Heart left ventricle (tissue), 16 donors: ENCODE results near the gene ID1. TPM values are rescaled to one million over a fixed set of nuclear protein-coding genes. Genes with fewer than 3 reads are reported as not detected.
A peak's percentile ranks its signal among the peaks of the same experiment; 100 is the strongest.
"Not testable (repeated sequence)": the region's sequence is repeated elsewhere in the genome, so short reads cannot be mapped to it uniquely, and the experiment has no call there.

Experiments used
- ATAC-seq, 4 donors: fragments of 200-7000 bp; cut with Tn5 transposase; one replicate each; pipeline ENCODE4 v1.9.1; 2020 to 2022; ENCODE audit warnings: moderate library complexity in 4 of 4, mild to moderate bottlenecking in 3 of 4, moderate number of reproducible peaks in 1 of 4
- DNase-seq, 5 donors: peaks; one replicate each; pipeline ENCODE4 v3.0.0-alpha.2; 2020
- H3K27ac ChIP-seq, 12 donors: fragments of 200-600 bp; sonication (generic) in 4 of 12; one replicate each; pipeline versions ENCODE4 v1.5.0 to v1.8.0; 2016 to 2022; ENCODE audit warnings: mild to moderate bottlenecking in 2 of 12
- H3K27me3 ChIP-seq, 9 donors: fragments of 200-600 bp; sonication (generic) in 2 of 9; one replicate each; pipeline versions ENCODE4 v1.5.1 to v1.8.0; 2016 to 2022; ENCODE audit warnings: mild to moderate bottlenecking in 3 of 9
- H3K36me3 ChIP-seq, 9 donors: fragments of 200-600 bp; sonication (generic) in 2 of 9; one replicate each; pipeline versions ENCODE4 v1.5.0 to v1.8.0; 2018 to 2022; ENCODE audit warnings: mild to moderate bottlenecking in 2 of 9
- H3K4me1 ChIP-seq, 12 donors: fragments of 200-600 bp; sonication (generic) in 4 of 12; one replicate each; pipeline versions ENCODE4 v1.5.0 to v1.8.0; 2016 to 2022; ENCODE audit warnings: mild to moderate bottlenecking in 3 of 12
- H3K4me3 ChIP-seq, 12 donors: fragments of 200-600 bp; sonication (generic) in 4 of 12; one replicate each; pipeline versions ENCODE4 v1.5.0 to v1.8.0; 2017 to 2022; ENCODE audit warnings: mild to moderate bottlenecking in 9 of 12, moderate library complexity in 4 of 12
- H3K9me3 ChIP-seq, 12 donors: fragments of 200-600 bp; sonication (generic) in 4 of 12; one replicate each; pipeline versions ENCODE4 v1.5.0 to v1.8.0; 2016 to 2022; ENCODE audit warnings: mild to moderate bottlenecking in 1 of 12
- POLR2A ChIP-seq, 2 donors: fragments of 450-650 bp; IDR thresholded peaks; one replicate each; pipeline ENCODE4 v1.6.1; 2017; ENCODE audit warnings: antibody characterized with exemption in 2 of 2, mild to moderate bottlenecking in 2 of 2, moderate library complexity in 2 of 2
- WGBS, 4 donors: extraction: QIAGEN DNeasy Blood & Tissue Kit in 2 of 4; methylation state at CpG; one replicate each; pipeline versions ENCODE4 v1.1.5 to v1.1.7; 2013 to 2018; 5-methylcytosine and 5-hydroxymethylcytosine counted together
- intact Hi-C, 10 donors: fragments of 100-400 bp; cut with DNase I; formaldehyde crosslinking; loops; one replicate each; pipeline versions ENCODE4 v1.11.1 to v1.14.2; 2022
- polyA plus RNA-seq, 2 donors: library from polyadenylated mRNA; stranded (reverse); fragments of 200-250 nt; gene quantifications; one replicate each; pipeline ENCODE4 v1.2.3, GENCODE V29; 2013
- total RNA-seq, 9 donors: library from RNA; depleted of rRNA in 2 of 9; stranded (reverse); fragments of >200 nt in 2 of 9; fragmentation: NEBNext Ultra II Directional in 3 of 9; extraction: Animal tissue kit (Norgen Biotek cat#: 25700) in 3 of 9; gene quantifications; one replicate each; pipeline versions ENCODE4 v1.1.0 to v1.2.4, GENCODE V29; 2016 to 2023
- TF ChIP-seq, protein P1 (sequence below), 12 donors: fragments of 200-600 bp; sonication (generic) in 4 of 12; IDR thresholded peaks; one replicate each; pipeline versions ENCODE4 v1.5.0 to v1.8.0; 2018 to 2022; ENCODE audit warnings: antibody characterized with exemption in 12 of 12, mild to moderate bottlenecking in 5 of 12
- donor health status: ischemic (EF 13 %, LVEDD 7.1; RV severe dilation, severe dysfunction).
- donor health status: healthy with polysubstance abuse.
- donor health status: DM: no; HTN: yes; CAD: no.
- donor health status: DM: no; HTN: no; CAD: no.
- donor health status: ischemic (EF 25% LVEDD 6.9; RV normal size, moderate dysfunction).
- donor health status: ischemic (EF 25% LVEDD 5.7; RV mildly dilated, moderate dysfunction).
- donor health status: healthy.
- donor health status: DM: yes; HTN: yes; CAD: no.
- donor health status: ischemic (EF 35%, LVEDD 5.7; RV mildly dilated, moderate dysfunction).
- donor health status: nonischemic (EF 11% LVEDD 7.7; RV severe dilation, severe dysfunction).
- donor health status: DM: yes; HTN: yes; CAD: no.
- donor health status: PGD.
- donor health status: ischemic (EF 29% LVEDD 5.4; RV normal size, mild dysfunction).
- donor health status: nonischemic (EF 23%, LVEDD 6.1; RV moderate dilation, normal function).

The ID1 gene
- total and polyA plus RNA-seq, 11 donors = 72.4 to 619 (median 140) TPM

- DNase-seq (no peak), ATAC-seq (no peak)
- H3K9me3 ChIP-seq = peaks cover 0 to 3% (median 0%) of the 10 kb centered on the region in 12 donors
- peak overlapping the region; percentile 81 to 98 (median 89) for H3K27ac ChIP-seq
- peaks cover 0 to 17% (median 0%) of the 10 kb centered on the region in 9 donors for H3K36me3 ChIP-seq
- H3K4me3 ChIP-seq = peak overlapping the region; percentile 26 to 66 (median 55)
- H3K4me1 ChIP-seq = peaks cover 0 to 50% (median 33%) of the 10 kb centered on the region in 12 donors
- WGBS, 4 donors = 33 to 40% (median 37%) methylated on average over 19 of the region's 19 CpGs
- no peaks in the 10 kb centered on the region for H3K27me3 ChIP-seq
- TF ChIP-seq, protein P1, sequence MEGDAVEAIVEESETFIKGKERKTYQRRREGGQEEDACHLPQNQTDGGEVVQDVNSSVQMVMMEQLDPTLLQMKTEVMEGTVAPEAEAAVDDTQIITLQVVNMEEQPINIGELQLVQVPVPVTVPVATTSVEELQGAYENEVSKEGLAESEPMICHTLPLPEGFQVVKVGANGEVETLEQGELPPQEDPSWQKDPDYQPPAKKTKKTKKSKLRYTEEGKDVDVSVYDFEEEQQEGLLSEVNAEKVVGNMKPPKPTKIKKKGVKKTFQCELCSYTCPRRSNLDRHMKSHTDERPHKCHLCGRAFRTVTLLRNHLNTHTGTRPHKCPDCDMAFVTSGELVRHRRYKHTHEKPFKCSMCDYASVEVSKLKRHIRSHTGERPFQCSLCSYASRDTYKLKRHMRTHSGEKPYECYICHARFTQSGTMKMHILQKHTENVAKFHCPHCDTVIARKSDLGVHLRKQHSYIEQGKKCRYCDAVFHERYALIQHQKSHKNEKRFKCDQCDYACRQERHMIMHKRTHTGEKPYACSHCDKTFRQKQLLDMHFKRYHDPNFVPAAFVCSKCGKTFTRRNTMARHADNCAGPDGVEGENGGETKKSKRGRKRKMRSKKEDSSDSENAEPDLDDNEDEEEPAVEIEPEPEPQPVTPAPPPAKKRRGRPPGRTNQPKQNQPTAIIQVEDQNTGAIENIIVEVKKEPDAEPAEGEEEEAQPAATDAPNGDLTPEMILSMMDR (IDR thresholded peaks at IDR 0.05) = no peak
- no peak for TF ChIP-seq POLR2A (IDR thresholded peaks at IDR 0.05)
- intact Hi-C loops = loop anchor here in 7 of 10 donors (1.0 to 10.0 kb wide), 7 partner anchors 14 to 149 kb away; partner anchors contain the start of genes ID1 (in 4 of the 7) and BCL2L1 (in 3 of the 7)
Measured at GRCh38 chr20:31573555-31574321, 31.4 kb upstream of the ID1 start.

GRCh38 chr20:31574986-31575385, 30.1 kb upstream of the ID1 start:
- DNase-seq, H3K27me3 ChIP-seq, H3K36me3 ChIP-seq, H3K9me3 ChIP-seq, H3K4me3 ChIP-seq, ATAC-seq: not testable (repeated sequence)
- 92 to 98% (median 96%) methylated on average over 10 of the region's 10 CpGs for WGBS, 4 donors
- intact Hi-C loops = loop anchor here in 4 of 10 donors (5.0 to 10.0 kb wide), 2 partner anchors 140 to 147 kb away; partner anchors contain the start of gene BCL2L1 (in 3 of the 4)
- peak overlapping the region in 1 of 12 donors; percentile 94 for H3K27ac ChIP-seq
- peaks cover 0 to 38% (median 21%) of the 10 kb centered on the region in 12 donors for H3K4me1 ChIP-seq

- no peak for ATAC-seq
- intact Hi-C loops = loop anchor here in 1 of 10 donors (10.0 kb wide), 1 partner anchor 138 kb away; no protein-coding TSS in a partner anchor
Measured at GRCh38 chr20:31576751-31577150, 28.3 kb upstream of the ID1 start.

DNA sequence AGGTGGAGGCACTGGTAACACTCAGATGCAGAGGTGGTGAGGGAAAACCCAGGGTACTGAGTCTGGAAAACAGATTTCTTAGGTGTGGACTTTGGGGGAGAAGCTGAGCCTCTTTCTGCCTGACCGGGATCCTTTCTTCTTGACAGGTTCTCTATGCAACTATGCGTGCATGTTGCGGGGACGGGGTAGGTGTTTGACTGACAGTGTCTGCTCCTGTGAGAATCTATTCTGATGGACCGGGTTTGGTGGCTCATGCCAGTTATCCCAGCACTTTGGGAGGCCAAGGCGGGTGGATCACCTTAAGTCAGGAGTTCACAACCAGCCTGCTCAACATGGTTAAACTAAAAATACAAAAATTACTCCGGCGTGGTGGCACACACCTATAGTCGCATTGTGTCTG, 27.9 kb upstream of the ID1 start:
- Histone ChIP-seq H3K4me1 (peaks cover 0 to 16% (median 12%) of the 10 kb centered on the region in 12 donors), H3K27me3 (no peaks in the 10 kb centered on the region), H3K36me3 (no peaks in the 10 kb centered on the region), H3K27ac (no peak overlapping the region), H3K4me3 (no peak overlapping the region), H3K9me3 (peaks cover 0 to 3% (median 0%) of the 10 kb centered on the region in 12 donors)
- DNase-seq = no peak
- no peak for ATAC-seq
- TF ChIP-seq, protein P1 (IDR thresholded peaks at IDR 0.05) = no peak
- TF ChIP-seq POLR2A (IDR thresholded peaks at IDR 0.05) = no peak
- intact Hi-C loops = loop anchor here in 1 of 10 donors (10.0 kb wide), 1 partner anchor 138 kb away; no protein-coding TSS in a partner anchor
- WGBS, 4 donors = 88 to 95% (median 92%) methylated on average over 8 to 9 of the region's 9 CpGs

More at GRCh38 chr20:31576751-31577150, 28.3 kb upstream of the ID1 start:
- no peak for DNase-seq
- H3K36me3 ChIP-seq = no peaks in the 10 kb centered on the region
- peaks cover 0 to 20% (median 16%) of the 10 kb centered on the region in 12 donors for H3K4me1 ChIP-seq
- H3K27ac ChIP-seq = no peak overlapping the region
- H3K4me3 ChIP-seq = no peak overlapping the region
- H3K27me3 ChIP-seq = no peaks in the 10 kb centered on the region
- WGBS, 4 donors = 81 to 100% (median 93%) methylated on average over 1 to 2 of the region's 2 CpGs
- TF ChIP-seq, protein P1 (IDR thresholded peaks at IDR 0.05) = no peak
- TF ChIP-seq POLR2A (IDR thresholded peaks at IDR 0.05) = no peak
- H3K9me3 ChIP-seq = peaks cover 0 to 3% (median 0%) of the 10 kb centered on the region in 12 donors
